ENCODE data around the gene TSPEAR. TPM values are rescaled to one million over a fixed set of nuclear protein-coding genes. Genes with fewer than 3 reads are reported as not detected.

TSPEAR gene
- total RNA-seq, 2 experiments from 2014 or later = not detected

GRCh38 chr21:44579056-44579832 lies 132.1 kb downstream of the TSPEAR start:
- Histone ChIP-seq H3K27ac (ENCODE audit: low read depth in 1 of 2, low read length in 2 of 2) (no peak overlapping the region), H3K27me3 (ENCODE audit: control insufficient read depth in 1 of 2, insufficient read depth in 2 of 2, low read length in 2 of 2) (no peaks in the 10 kb centered on the region), H3K4me3 (ENCODE audit: low read length) (no peak overlapping the region), H3K36me3 (ENCODE audit: insufficient read depth, low read length) (no peaks in the 10 kb centered on the region), H3K9me3 (ENCODE audit: control insufficient read depth in 1 of 2, insufficient read depth in 1 of 2, low read length in 2 of 2) (peaks cover 12 to 46% of the 10 kb centered on the region in 2 experiments), H3K4me1 (ENCODE audit: insufficient read depth, low read length) (peaks cover 5% of the 10 kb centered on the region)
- no peak for TF ChIP-seq CTCF (IDR thresholded peaks at IDR 0.05)
- Mint-ChIP-seq H3K36me3 (ENCODE audit: low read depth) (no peaks in the 10 kb centered on the region), H3K27ac (no peak overlapping the region), H3K4me3 (no peak overlapping the region), H3K4me1 (ENCODE audit: low read depth) (peaks cover 20% of the 10 kb centered on the region), H3K9me3 (peaks cover 14% of the 10 kb centered on the region), H3K27me3 (peaks cover 13% of the 10 kb centered on the region)
- ATAC-seq (ENCODE audit: poor library complexity) = no peak
- no peak for DNase-seq
- intact Hi-C loops (cut with DNase I, micrococcal nuclease) = no loop called here
- ChIA-PET POLR2A (no interaction called here), CTCF (no interaction called here)

- Histone ChIP-seq H3K4me3 (ENCODE audit: low read length) (no peak overlapping the region), H3K27me3 (ENCODE audit: control insufficient read depth in 1 of 2, insufficient read depth in 2 of 2, low read length in 2 of 2) (no peaks in the 10 kb centered on the region), H3K27ac (ENCODE audit: low read depth in 1 of 2, low read length in 2 of 2) (no peak overlapping the region), H3K9me3 (ENCODE audit: control insufficient read depth in 1 of 2, insufficient read depth in 1 of 2, low read length in 2 of 2) (peaks cover 12 to 47% of the 10 kb centered on the region in 2 experiments), H3K4me1 (ENCODE audit: insufficient read depth, low read length) (peaks cover 5% of the 10 kb centered on the region), H3K36me3 (ENCODE audit: insufficient read depth, low read length) (no peaks in the 10 kb centered on the region)
- CTCF ChIA-PET = no interaction called here
- Mint-ChIP-seq H3K27me3 (peaks cover 7% of the 10 kb centered on the region), H3K4me1 (ENCODE audit: low read depth) (peaks cover 12% of the 10 kb centered on the region), H3K27ac (no peak overlapping the region), H3K9me3 (peaks cover 14% of the 10 kb centered on the region), H3K4me3 (no peak overlapping the region), H3K36me3 (ENCODE audit: low read depth) (no peaks in the 10 kb centered on the region)
- POLR2A ChIA-PET = no interaction called here
- intact Hi-C loops (cut with DNase I, micrococcal nuclease) = no loop called here
- ATAC-seq (ENCODE audit: poor library complexity) (no peak), DNase-seq (peak in 1 of 14 experiments; percentile 28)
- TF ChIP-seq CTCF (IDR thresholded peaks at IDR 0.05) = no peak
These were observed 132.9 kb downstream of the TSPEAR start for GRCh38 chr21:44578371-44579055.

- CTCF ChIA-PET = no interaction called here
These were observed 135.3 kb downstream of the TSPEAR start for GRCh38 chr21:44576025-44576420.

More at GRCh38 chr21:44576025-44576420, 135.3 kb downstream of the TSPEAR start:
- no peak overlapping the region for H3K27ac ChIP-seq (ENCODE audit: low read depth in 1 of 2, low read length in 2 of 2)
- Mint-ChIP-seq H3K4me3 (no peak overlapping the region), H3K9me3 (peaks cover 12% of the 10 kb centered on the region), H3K27me3 (peaks cover 5% of the 10 kb centered on the region), H3K36me3 (ENCODE audit: low read depth) (no peaks in the 10 kb centered on the region), H3K4me1 (ENCODE audit: low read depth) (peaks cover 6% of the 10 kb centered on the region), H3K27ac (no peak overlapping the region)
- POLR2A ChIA-PET = no interaction called here
- H3K4me3 ChIP-seq (ENCODE audit: low read length) = no peak overlapping the region
- peaks cover 2% of the 10 kb centered on the region for H3K4me1 ChIP-seq (ENCODE audit: insufficient read depth, low read length)
- DNase-seq (no peak), ATAC-seq (ENCODE audit: poor library complexity) (no peak)
- intact Hi-C loops (cut with DNase I, micrococcal nuclease) = no loop called here
- no peak for TF ChIP-seq CTCF (IDR thresholded peaks at IDR 0.05)
- peaks cover 8 to 44% of the 10 kb centered on the region in 2 experiments for H3K9me3 ChIP-seq (ENCODE audit: control insufficient read depth in 1 of 2, insufficient read depth in 1 of 2, low read length in 2 of 2)
- H3K27me3 ChIP-seq (ENCODE audit: control insufficient read depth in 1 of 2, insufficient read depth in 2 of 2, low read length in 2 of 2) = no peaks in the 10 kb centered on the region
- H3K36me3 ChIP-seq (ENCODE audit: insufficient read depth, low read length) = no peaks in the 10 kb centered on the region
